Measurements from ENCODE around the gene LRFN2.

The LRFN2 gene

GRCh38 chr6:40377173-40377806 lies 209.9 kb downstream of the LRFN2 start:
- DNase-seq (ENCODE audit: low read depth) = no peak

DNA sequence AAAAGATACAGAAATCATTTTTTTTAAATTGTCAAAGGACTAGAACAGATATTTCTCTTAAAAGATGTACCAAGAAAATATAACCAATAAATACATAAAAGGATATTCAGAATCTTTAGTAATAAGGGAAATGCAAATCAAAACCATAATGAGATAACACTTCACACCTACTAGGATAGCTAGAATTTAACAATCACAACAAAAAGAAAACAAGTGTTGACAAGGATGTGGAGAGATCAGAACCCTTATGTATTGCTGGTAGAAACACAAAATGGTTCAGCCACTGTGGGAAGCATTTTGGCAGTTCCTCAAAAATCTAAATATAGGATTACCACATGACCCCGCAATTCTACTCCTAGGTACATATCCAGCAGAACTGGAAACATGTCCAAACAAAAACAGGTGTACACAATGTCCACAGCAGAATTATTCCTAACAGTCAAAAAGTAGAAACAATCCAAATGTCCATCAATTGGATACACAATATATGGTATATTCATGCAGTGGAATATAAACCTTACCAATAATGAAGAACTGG lies 211.0 kb downstream of the LRFN2 start:
- DNase-seq (ENCODE audit: low read depth) = no peak

DNA sequence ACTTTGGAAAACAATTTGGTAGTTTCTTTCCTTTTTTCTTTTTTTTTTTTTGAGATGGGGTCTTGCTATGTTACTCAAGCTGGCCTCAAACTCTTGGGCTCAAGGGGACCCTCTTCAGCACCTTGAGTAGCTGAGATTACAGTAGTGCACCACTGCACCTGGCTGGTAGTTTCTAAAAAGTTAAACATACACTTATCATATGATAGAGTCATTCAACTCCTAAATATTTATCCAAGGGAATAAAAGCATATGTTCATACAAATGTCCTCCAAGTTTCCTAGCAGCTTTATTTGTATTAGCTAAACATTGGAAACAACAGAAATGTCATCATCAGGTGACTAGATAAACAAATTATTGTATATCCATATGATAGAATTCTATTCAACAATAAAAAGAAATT lies 213.9 kb downstream of the LRFN2 start:
- DNase-seq (ENCODE audit: low read depth) = no peak

DNA sequence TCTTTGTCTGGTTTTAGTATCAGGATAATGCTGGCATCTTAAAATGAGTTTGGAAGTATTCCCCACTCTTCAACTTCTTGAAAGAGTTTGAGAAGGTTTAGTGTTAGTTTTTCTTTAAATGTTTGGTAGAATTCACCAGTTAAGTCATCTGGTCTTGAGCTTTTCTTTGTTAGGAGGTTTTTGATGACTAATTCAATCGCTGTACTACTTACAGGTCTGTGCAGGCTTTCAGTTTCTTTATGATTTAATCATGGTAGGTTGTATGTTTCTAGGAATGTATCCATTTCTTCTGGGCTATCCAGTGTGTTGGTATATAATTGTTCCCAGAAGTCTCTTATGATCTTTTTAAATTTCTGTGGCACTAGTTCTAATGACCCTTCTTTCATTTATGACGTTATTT lies 215.5 kb downstream of the LRFN2 start:
- no peak for DNase-seq (ENCODE audit: low read depth)

- DNase-seq (ENCODE audit: low read depth) = no peak
Observed at GRCh38 chr6:40371095-40371494, 216.1 kb downstream of the LRFN2 start.

- no peak for DNase-seq (ENCODE audit: low read depth)
Observed at GRCh38 chr6:40369891-40370290, 217.3 kb downstream of the LRFN2 start.

GRCh38 chr6:40369042-40369441 lies 218.1 kb downstream of the LRFN2 start:
- DNase-seq (ENCODE audit: low read depth) = no peak

- DNase-seq (ENCODE audit: low read depth) = no peak
Observed at GRCh38 chr6:40362859-40363258, 224.3 kb downstream of the LRFN2 start.

- no peak for DNase-seq (ENCODE audit: low read depth)
Observed at GRCh38 chr6:40359808-40360207, 227.4 kb downstream of the LRFN2 start.

DNA sequence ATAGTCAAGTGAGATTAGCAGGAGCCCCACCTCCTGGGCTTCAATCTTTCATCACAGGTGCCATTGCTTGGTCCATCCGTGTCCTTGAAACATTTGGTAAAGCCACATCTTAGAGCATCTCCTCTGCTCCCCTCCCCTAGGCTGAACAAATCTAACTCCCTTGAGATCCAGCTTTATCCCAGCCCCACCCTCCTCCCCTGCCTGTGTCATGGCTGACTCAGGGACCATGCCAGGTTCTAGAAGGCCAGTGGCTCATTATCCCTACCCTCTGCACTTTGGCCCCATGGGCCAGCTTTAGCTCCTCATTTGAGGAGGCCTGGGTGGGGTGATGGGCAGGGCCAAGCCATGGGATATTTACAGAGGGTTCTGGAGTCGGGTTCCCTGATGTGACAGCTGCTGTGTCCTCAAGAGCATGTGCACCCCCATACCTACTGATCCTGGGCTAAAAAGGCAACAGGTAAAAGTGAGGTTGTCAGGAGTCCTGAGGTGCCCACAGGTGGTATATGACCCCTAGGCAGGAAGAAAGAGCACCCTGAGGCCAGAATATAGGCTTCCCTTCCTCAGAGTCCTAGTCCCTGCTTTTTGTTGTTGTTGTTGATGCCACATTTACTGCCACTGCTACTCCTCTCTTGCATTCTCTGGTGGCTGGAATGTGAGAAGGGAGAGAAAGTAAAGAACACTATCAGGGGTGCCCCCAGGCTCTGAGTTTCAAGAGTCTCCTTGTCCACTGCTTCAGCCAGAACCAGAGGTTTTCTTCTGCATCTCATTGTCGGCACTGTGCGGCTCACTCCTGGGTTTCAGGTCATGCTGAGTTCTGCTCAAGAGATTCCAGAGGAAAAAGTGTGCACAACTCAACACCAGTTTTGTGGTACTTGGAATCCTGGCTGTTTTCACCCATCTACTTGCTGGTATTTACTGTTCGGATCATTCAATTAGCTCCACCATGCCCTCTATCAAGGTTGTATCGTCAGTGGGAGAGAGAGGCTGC lies 228.4 kb downstream of the LRFN2 start:
- no peak for DNase-seq (ENCODE audit: low read depth)

- DNase-seq (ENCODE audit: low read depth) = no peak
Observed at GRCh38 chr6:40356242-40356910, 230.8 kb downstream of the LRFN2 start.

GRCh38 chr6:40355532-40355931 lies 231.6 kb downstream of the LRFN2 start:
- no peak for DNase-seq (ENCODE audit: low read depth)

- no peak for DNase-seq (ENCODE audit: low read depth)
Observed at GRCh38 chr6:40355066-40355465, 232.1 kb downstream of the LRFN2 start.

DNA sequence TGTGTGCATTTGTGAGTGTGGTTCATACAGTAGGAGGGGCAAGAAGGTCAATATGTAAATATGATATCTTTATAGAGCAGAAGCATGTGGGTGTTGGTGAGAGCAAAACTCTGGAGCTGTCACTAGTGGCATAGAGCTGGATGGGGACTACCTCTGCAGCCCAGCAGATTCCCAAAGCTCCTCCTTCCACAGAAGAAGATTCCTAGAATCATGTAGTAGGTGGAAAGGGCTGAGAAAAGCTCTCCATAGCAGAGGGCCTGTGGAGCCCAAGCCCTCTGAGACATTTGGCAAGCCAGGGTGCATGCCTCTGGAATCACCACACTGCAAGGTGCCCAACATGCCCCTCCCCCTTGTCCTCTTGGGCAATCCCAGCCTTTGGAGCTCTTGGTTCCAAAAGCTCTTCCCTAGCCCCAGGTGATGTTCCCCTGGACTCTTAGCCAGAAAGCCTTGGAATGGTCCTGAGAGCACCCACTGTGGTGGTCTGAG lies 233.2 kb downstream of the LRFN2 start:
- no peak for DNase-seq (ENCODE audit: low read depth)

- no peak for DNase-seq (ENCODE audit: low read depth)
Observed at GRCh38 chr6:40353197-40353966, 233.8 kb downstream of the LRFN2 start.

DNA sequence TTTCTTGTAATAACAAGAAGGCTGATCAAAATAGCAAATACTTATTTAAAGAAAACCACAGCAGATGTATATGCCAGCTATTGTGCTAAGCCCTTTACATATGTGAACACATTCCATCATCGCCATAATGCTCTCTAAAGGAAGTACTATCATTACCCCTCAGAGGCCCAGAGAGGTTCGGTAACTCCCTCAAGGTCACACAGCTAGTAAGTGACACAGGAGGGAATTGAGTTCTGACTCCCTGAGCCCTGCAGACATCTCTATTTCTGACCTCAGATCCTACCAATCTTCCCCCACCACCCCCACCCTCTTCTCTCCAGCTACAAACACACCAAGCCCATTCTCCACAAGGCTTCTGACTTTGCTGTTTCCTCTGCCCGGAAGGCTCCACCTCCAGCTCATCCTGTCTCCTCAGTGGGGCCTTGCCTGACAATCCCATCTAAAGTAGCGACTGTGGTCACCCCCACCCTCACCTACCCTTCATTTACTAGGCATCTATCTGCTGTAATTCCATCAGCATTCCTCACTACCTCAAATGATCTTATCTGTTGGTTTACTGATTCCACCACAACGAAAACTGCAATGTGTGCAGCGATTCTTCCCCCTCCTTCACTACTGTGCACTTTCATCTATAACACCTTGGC lies 234.5 kb downstream of the LRFN2 start:
- no peak for DNase-seq (ENCODE audit: low read depth)

DNA sequence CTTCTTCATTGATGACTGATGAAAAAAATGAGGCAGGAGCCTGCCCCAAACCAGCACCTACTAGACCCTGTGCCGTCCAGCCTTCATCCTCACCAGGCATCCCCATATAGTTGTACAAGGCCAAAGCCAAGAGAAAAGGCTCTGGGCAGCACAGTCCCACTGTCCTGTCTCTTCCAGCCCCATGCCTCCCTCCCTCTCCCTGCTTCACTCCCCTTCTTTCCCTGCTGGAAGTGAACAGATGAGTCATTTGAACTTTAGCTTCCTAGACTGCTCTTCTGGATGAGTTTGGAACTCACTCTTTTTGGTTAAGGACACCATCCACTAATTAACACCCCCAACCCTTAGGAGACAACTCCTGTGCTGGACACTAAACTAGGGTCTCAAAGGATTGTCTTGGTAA lies 235.2 kb downstream of the LRFN2 start:
- DNase-seq (ENCODE audit: low read depth) = no peak

DNA sequence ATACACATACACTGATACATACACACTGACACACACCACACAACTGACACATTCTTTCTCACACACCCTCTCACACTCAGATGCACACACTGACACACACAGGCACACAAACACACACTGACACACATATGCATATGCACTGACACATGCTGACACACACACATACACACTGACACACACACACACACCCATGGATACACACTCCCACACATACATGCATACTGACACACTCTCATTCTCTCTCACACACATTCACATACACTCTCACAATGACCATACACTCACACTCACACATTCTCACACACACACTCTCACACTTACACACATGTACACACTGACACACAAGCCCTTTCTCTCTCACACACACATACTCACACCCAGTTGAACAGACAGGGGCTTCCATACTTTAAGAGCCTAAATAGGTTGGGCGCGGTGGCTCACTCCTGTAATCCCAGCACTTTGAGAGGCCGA lies 236.4 kb downstream of the LRFN2 start:
- no peak for DNase-seq (ENCODE audit: low read depth)

GRCh38 chr6:40349901-40350746 lies 237.0 kb downstream of the LRFN2 start:
- DNase-seq (ENCODE audit: low read depth) = no peak
